DND-41 (cell line): Measurements from ENCODE around the gene MAP2K5.

ENCODE experiments used
- CTCF ChIP-seq: IDR thresholded peaks from 2 replicates; pipeline ENCODE4 v1.5.1; 2012; ENCODE audit warnings: borderline replicate concordance, low read length, moderate library complexity, mild to moderate bottlenecking; ENCODE audit not compliant: poor library complexity, severe bottlenecking; ENCODE audit errors: extremely low read depth
- EZH2 ChIP-seq: IDR thresholded peaks from 3 replicates; pipeline ENCODE4 v1.6.1; 2012; ENCODE audit warnings: borderline replicate concordance, low read depth, mild to moderate bottlenecking, moderate library complexity, low read length, inconsistent platforms; ENCODE audit not compliant: severe bottlenecking

- TF ChIP-seq CTCF (no peak), EZH2 (no peak)
These were observed 2.0 kb downstream of the MAP2K5 start for GRCh38 chr15:67544475-67544874.
